Endometrial microvascular endothelial cells (primary cell): ENCODE data around the gene LRRC15. TPM values are rescaled to one million over a fixed set of nuclear protein-coding genes. Genes with fewer than 3 reads are reported as not detected.

Experiments
- in situ Hi-C: cut with HindIII; loops from 2 replicates; pipeline ENCODE4 v1.10.0; 2017; ENCODE audit warnings: low sequenced_read_pairs, low pct_unique_long_range_greater_than_20kb; ENCODE audit errors: inconsistent ontology term
- total RNA-seq: library from RNA; depleted of rRNA; stranded (reverse); fragments of >200 nt; gene quantifications from one replicate; pipeline ENCODE4 v1.2.3, GENCODE V29; 2015; ENCODE audit errors: inconsistent ontology term

Gene LRRC15
- not detected for total RNA-seq

DNA sequence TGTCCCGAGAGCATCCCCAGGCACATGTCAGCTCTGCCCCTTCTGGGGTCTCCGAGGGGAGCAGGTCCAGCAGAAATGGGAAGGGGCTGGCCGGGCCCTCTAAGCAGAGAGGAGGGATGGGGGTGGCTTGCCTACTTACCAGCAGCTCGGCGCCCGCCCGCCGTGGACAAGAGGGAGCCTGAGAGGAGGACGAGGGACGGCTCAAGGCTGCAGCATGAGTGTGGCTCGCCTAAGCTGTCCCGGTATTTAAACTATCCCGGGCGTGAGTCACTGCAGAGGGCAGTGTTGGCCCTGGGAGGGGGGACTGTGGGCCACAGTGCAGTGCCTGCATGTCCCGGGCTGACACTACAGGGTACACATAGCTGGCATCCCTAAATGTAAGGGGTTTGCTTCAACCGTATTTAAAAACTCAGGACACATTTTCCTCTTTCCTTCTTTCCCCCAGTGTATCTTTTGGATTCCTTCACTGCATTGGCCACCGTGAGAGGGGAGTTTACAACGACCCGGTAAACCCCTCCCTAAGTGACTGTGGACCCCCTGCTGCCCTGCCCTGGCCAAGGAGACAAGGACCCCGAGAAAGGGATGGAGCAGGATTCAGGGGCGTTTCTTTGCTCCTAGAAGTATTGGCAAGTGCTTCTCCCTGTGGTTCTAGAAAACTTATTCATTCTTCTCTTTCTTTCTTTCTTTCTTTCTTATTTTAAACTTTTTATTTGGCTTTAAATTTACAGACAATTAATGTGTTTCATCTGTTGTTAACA lies at the start of gene LRRC15:
TSS of gene LRRC15 (minus strand) at position 222 of the 758 bp plus-strand sequence. CDS start 8,700 bp downstream, outside the sequence.
- in situ Hi-C loops, result no loop called here

DNA sequence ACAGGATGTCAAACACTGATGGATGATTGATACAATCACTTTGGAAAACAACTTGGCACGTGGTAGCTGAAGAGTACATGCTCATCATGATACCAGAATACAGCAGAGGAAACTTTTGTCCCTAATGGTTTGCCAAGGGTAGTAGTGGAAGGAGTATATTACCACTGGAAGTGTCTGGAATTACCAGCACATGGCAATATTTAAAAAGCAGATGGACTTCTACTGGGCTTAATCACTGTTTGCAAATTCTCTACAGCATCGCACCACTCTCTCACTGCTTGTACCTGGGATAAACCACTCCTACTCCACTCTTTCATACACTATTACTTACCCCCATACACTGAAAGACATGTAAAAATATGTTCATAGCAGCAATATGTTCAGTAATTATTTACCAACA lies 49.1 kb upstream of the LRRC15 start:
- in situ Hi-C loops, result no loop called here

DNA sequence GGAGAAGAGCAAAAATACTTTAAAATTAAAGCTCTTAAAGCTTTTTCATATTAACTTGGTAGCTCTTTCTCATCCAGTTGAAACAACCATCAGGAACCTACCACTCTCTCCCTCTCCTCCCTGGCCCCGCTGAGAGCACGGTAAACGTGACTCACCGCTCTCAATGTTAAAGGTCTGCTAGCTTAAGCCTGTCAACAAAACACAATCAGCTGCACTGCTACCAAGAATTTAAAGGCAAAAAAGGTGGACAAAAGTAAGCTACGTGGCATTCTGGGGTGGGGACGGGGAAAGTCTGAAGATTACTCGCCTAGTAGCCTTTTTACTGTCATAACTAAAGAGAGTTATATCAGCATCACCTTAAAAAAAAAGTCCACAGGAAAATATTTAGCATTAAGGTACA lies 37.9 kb upstream of the LRRC15 start:
- in situ Hi-C loops, result no loop called here

DNA sequence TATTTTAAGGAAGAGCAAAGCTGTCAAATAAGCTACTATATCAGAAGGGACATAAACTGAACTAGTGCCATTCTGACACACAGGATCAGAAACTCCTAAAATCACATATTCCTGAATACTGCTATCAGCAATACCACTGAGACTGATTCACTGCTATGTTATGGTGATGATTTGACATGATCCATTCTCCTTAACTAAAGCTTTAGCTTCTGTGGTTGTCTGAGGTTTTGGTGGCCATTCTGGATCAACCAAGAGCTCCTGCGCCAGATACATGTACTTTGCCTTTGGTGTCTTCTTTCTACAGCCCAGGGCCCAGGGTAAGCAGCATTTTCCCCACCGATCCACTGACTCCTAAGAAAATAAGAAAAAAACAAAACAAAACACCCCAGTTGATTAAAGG lies 36.2 kb upstream of the LRRC15 start:
- in situ Hi-C loops, result no loop called here

DNA sequence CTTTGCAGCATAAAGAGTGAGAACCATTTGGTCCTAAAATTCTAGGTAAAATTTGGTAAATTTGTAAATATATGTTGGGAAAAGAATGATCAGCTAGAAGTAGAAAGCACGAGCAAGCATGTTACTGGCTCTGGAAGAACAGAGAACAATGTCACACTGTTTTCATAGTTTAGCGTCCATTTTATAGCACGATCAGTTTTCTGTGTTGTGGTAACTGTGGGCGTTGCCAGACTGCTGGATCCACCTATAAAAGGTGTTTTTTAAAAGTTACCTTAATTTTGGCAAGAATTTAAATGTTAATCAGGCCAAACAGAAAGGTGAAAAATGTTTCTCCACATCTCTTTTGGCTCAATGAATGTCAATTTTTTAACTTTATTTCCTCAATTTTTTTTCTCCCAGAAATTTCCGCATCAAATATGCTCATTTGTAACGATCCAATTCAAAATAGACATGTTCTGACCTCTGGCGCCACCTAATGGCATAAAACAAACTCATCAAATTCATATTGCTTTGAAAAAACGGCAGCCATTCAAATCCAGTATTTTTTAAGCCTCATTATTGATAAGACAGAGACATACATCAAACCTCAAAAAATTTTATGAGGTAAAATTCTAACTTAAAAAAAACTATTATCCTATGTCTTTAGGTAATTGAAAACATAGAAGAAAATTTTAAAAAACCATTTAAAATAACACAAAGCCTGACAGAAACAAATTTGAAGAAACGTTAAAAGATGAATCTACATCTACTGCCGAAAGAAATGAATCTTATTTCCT lies 35.0 kb upstream of the LRRC15 start:
- in situ Hi-C loops, result no loop called here

DNA sequence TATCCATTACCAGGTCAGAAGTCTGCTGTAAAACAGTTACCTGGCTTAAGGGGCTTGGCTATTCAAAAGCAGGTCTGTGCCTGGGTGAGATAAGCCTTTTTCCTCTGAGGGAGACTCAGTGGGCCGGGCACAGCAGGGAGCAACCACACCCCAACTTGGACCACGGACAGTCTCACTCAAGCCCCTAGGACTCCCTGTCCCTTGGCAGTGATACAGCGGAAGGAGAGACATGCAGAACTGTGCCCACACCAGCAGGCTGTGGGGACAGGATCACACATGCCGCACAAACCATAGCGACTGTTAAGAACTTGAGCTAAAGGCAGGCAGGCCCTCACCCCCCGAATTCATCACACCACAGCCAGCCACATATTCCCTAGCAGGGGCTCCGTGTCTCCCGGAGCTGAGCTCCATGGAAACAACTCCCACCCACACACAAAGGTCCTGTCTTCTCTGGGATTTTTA lies 32.4 kb upstream of the LRRC15 start:
- in situ Hi-C loops, result no loop called here

DNA sequence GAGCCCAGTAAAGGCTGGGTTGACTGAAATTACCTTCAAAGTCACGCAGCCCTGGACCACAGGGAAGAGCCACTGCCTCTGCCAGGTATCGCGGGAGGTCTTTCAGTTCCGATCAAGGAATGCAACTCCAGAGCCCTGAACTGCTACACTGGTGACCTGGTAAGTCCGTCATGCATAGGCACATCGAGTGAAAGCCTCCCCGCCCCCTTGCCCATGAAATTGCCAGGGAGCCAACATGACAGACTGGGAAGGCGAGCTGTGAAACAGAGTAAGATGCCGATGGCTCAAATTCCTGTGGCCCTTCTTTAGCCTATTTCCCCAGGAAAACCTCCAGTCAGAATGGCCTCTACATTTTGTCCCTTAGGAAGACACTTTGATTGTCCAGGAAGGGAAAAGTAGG lies 31.8 kb upstream of the LRRC15 start:
- in situ Hi-C loops, result no loop called here

DNA sequence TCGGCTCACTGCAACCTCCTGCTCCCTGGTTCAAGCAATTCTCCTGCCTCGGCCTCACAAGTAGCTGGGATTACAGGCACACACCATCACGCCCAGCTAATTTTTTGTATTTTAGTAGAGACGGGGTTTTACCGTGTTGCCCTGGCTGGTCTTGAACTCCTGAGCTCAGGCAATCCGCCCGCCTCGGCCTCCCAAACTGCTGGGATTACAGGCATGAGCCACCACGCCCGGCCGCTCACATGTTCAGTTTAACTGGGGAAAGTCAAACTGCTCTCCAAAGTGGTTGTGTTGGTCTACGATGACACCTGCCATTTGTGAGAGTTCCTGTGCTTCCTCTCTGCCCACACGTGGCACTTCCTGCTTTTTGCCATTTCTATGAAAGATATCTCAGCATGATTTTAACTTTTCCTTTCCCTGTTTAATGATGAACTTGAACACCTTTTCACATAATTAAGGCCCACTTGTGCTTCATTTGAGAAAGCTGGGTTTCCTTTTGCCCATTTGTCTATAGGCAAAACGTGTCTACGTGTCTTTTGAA lies 30.4 kb upstream of the LRRC15 start:
- in situ Hi-C loops, result no loop called here

DNA sequence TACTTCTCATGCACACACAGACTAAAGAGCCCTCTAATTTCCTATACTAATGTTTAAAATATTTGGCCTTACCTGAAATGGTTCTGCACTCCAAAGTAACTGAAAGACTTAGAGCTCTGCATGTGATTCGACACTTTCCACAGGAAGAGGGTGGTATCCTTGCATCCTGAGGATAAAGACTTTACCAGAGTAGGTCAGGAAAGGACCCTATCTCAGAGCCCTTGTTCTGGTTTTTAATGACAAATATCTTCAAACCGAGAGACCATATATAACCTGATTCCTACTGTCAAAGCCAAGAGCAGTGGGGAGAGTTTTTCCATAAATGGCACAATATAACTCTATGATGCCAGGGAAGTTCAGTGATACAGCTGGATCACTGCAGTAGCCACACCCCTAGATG lies 29.6 kb upstream of the LRRC15 start, which contains the start of gene GP5:
TSS of gene GP5 (minus strand) at position 101 of the 400 bp plus-strand sequence. CDS start 984 bp downstream, outside the sequence.
- in situ Hi-C loops, result no loop called here

GRCh38 chr3:194397757-194398312 lies 28.3 kb upstream of the LRRC15 start:
- in situ Hi-C loops, result no loop called here

GRCh38 chr3:194396859-194397756 lies 27.6 kb upstream of the LRRC15 start:
- in situ Hi-C loops, result no loop called here

DNA sequence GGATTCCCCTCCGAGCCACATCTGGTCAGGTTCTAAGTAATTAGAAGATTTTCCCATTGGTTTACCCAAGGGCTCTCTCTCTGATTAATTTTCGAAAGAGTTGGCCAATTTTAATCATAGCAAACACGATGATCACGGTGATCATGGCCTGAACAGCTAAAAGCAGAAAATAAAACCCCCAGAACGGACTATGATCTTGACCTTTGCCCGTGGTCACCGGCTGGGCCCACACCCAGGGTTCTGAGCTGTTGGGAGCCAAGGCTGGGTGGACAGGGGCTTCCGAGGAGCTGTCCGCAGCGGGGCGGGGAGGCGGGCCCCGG lies 27.0 kb upstream of the LRRC15 start:
- in situ Hi-C loops, result no loop called here

DNA sequence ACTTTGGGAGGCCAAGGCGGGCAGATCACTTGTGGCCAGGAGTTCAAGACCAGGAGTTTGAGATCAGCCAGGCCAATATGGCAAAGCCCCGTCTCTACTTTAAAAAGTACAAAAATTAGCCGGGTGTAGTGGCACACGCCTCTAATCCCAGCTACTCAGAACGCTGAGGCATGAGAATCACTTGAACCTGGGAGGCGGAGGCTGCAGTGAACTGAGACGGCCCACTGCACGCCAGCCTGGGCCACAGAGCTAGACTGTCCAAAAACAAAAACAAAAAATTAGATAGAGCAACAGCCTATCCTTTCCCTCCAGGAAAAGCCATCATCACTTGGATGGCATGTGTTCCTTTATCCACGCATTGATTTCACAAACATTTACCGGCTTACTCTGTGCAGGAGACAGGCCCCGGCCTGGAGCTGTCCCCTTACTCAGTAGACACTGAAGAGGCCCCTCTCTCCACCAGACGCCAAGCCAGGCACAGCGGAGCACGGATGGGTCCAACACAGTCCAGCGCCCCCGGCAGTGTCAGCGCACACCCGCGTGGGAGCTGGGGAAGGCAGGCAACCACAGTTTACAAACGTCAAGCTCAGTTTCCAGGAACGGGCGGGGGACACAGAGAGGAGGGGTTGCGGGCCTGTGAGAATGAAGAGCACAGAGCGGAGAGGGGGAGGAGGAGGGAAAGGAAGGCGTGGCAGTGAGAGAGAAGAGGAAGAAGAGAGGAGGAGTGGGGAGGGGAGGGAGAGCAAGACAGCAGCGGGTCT lies 26.4 kb upstream of the LRRC15 start:
- in situ Hi-C loops, result no loop called here

GRCh38 chr3:194395212-194395611 lies 25.7 kb upstream of the LRRC15 start:
- in situ Hi-C loops, result no loop called here

GRCh38 chr3:194392576-194392975 lies 23.0 kb upstream of the LRRC15 start:
- in situ Hi-C loops, result no loop called here

GRCh38 chr3:194390835-194391234 lies 21.3 kb upstream of the LRRC15 start:
- in situ Hi-C loops, result no loop called here

GRCh38 chr3:194389269-194389668 lies 19.7 kb upstream of the LRRC15 start:
- in situ Hi-C loops, result no loop called here

DNA sequence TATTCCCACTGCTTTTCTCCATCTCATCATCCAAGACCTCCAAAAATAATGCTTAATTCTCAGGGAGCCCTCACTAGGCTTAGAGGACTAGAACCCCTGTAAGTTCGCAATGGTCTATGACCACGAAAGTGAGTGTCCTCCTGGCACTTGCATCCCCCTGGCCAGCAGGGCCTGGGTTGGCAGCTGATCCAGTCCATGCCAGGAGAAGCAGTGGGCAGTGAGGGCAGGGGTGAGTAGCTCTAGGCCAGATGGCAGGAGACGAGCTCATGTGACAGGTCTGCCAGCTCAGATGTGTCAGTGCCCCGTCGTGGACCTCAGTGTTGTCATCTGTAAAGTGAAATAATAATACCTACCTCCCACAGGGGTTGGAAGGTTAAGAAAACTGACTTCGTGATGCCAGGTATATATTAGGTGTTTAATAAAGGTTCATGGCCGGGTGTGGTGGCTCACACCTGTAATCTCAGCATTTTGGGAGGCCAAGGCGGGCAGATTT lies 18.4 kb upstream of the LRRC15 start:
- in situ Hi-C loops, result no loop called here
